NCI-H345 treated with DMSO at 0.1 percent for 48 hours (cell line): ENCODE measurements around the gene ZNF772.
A peak's percentile ranks its signal among the peaks of the same experiment; 100 is the strongest.

ENCODE experiments used
- DNase-seq: peaks from one replicate; lab custom pipeline; 2025; ENCODE audit not compliant: unreplicated experiment; lab: John Stamatoyannopoulos, UW

Gene ZNF772

GRCh38 chr19:57435062-57435978 is 42.0 kb downstream of the ZNF772 start, which contains the start of gene ZNF749:
TSS of gene ZNF749 (plus strand) at chr19:57435325. CDS start at chr19:57435579, 254 bp downstream.
- peak; percentile 87 for DNase-seq

DNA sequence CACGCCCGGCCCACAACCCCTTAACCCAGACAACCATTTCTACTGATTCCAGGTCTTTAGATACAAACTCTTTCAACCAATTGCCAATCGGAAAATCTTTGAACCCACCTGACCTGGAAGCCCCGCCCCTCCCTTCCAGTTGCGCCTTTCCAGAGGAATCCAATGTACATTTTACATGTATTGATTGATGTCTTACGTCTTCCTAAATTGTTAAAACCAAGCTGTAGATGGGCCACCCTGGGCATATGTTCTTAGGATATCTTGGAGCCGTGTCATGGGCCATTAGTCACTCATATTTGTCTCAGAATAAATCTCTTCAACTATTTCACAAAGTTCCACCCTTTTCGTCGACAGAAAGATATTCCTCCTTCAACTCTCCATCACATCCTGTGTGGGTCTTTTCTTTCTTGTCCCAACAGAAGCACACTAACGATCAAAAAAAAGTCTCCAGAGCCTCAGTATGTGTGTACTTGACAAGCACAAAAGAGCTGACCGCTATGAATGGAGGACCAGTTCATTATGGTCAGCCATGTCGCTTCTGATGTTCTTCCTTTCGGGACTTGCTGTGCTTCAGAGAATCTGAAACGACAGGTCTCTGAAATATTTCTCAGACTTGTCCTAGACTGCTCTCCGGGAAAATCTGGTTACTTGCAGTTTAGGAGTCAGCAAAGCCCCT is 42.8 kb downstream of the ZNF772 start:
- DNase-seq: peak; percentile 17

DNA sequence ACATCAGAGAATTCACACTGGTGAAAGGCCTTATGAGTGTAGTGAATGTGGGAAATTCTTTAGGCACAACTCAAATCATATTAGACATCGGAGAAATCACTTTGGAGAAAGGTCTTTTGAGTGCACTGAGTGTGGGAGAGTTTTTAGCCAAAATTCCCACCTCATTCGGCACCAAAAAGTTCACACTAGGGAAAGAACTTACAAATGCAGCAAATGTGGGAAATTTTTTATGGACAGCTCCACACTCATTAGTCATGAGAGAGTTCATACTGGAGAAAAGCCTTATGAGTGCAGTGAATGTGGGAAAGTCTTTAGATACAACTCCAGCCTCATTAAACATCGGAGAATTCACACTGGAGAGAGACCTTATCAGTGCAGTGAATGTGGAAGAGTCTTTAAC is 56.3 kb downstream of the ZNF772 start:
- DNase-seq: no peak

- DNase-seq: no peak
These were observed 57.9 kb downstream of the ZNF772 start for GRCh38 chr19:57419439-57419838.
